ENCODE measurements around the gene ALKBH5.

GRCh38 chr17:18218756-18219415 is 35.3 kb downstream of the ALKBH5 start:
- TF ChIP-seq USF1 (CRISPR knock-in tag; IDR thresholded peaks at IDR 0.05) (no peak), NFYB (CRISPR knock-in tag; conservative IDR thresholded peaks at IDR 0.05; ENCODE audit: low read depth) (no peak), CTCF (IDR thresholded peaks at IDR 0.05) (no peak), PRDM15 (CRISPR knock-in tag; IDR thresholded peaks at IDR 0.05) (no peak)

All from WTC11 (cell line).